Lower lobe of right lung (tissue), 2 donors: ENCODE measurements around the gene SLC9A9. TPM values are rescaled to one million over a fixed set of nuclear protein-coding genes. Genes with fewer than 3 reads are reported as not detected.

Experiments used
- ATAC-seq, 2 donors: fragments of 200-7000 bp; cut with Tn5 transposase; one replicate each; pipeline ENCODE4 v1.9.1; 2020 to 2022; ENCODE audit warnings: mild to moderate bottlenecking in 2 of 2, moderate library complexity in 2 of 2
- DNase-seq: peaks from one replicate; pipeline ENCODE4 v3.0.0-alpha.2; 2020
- H3K27ac ChIP-seq: fragments of 200-600 bp; one replicate; pipeline ENCODE4 v1.8.0; 2022
- H3K27me3 ChIP-seq: fragments of 200-600 bp; one replicate; pipeline ENCODE4 v1.8.0; 2022; ENCODE audit warnings: low read depth
- H3K36me3 ChIP-seq: fragments of 200-600 bp; one replicate; pipeline ENCODE4 v1.8.0; 2022; ENCODE audit warnings: mild to moderate bottlenecking
- H3K4me1 ChIP-seq: fragments of 200-600 bp; one replicate; pipeline ENCODE4 v1.8.0; 2022
- H3K4me3 ChIP-seq: fragments of 200-600 bp; one replicate; pipeline ENCODE4 v1.8.0; 2022; ENCODE audit warnings: mild to moderate bottlenecking
- H3K9me3 ChIP-seq: fragments of 200-600 bp; one replicate; pipeline ENCODE4 v1.8.0; 2022
- CTCF ChIP-seq: fragments of 200-600 bp; IDR thresholded peaks from one replicate; pipeline ENCODE4 v1.8.0; 2022; ENCODE audit warnings: antibody characterized with exemption, mild to moderate bottlenecking
- intact Hi-C: fragments of 100-400 bp; cut with DNase I; formaldehyde crosslinking; loops from one replicate; pipeline ENCODE4 v1.11.0; 2022
- total RNA-seq: library from RNA; stranded (reverse); fragmentation: NEBNext Ultra II Directional; extraction: Animal tissue kit (Norgen Biotek cat#: 25700); gene quantifications from one replicate; pipeline ENCODE4 v1.2.1, GENCODE V29; 2021
- donor health status: DM: no; HTN: yes; CAD: no; lungs with severe emphysema.

Gene SLC9A9
- total RNA-seq, 1 donor from 2014 or later, result 15.6 TPM

GRCh38 chr3:143469159-143469558 is 379.1 kb downstream of the SLC9A9 start:
- Histone ChIP-seq H3K27ac (no peak overlapping the region), H3K36me3 (no peaks in the 10 kb centered on the region), H3K27me3 (no peaks in the 10 kb centered on the region), H3K4me3 (no peak overlapping the region), H3K4me1 (no peaks in the 10 kb centered on the region), H3K9me3 (no peaks in the 10 kb centered on the region)
- no peak for TF ChIP-seq CTCF
- DNase-seq (no peak), ATAC-seq (no peak)
- intact Hi-C loops, result no loop called here

- Histone ChIP-seq H3K27me3 (no peaks in the 10 kb centered on the region), H3K4me1 (no peaks in the 10 kb centered on the region), H3K4me3 (no peak overlapping the region), H3K36me3 (no peaks in the 10 kb centered on the region), H3K9me3 (no peaks in the 10 kb centered on the region), H3K27ac (no peak overlapping the region)
- peak; percentile 32 to 64 for ATAC-seq
- TF ChIP-seq CTCF, result no peak
- intact Hi-C loops, result no loop called here
- no peak for DNase-seq
These were observed 382.6 kb downstream of the SLC9A9 start for GRCh38 chr3:143465666-143466065.

GRCh38 chr3:143464850-143465249 is 383.4 kb downstream of the SLC9A9 start:
- Histone ChIP-seq H3K27me3 (no peaks in the 10 kb centered on the region), H3K4me3 (no peak overlapping the region), H3K9me3 (no peaks in the 10 kb centered on the region), H3K27ac (no peak overlapping the region), H3K36me3 (no peaks in the 10 kb centered on the region), H3K4me1 (no peaks in the 10 kb centered on the region)
- intact Hi-C loops, result no loop called here
- TF ChIP-seq CTCF, result no peak
- ATAC-seq (peak in 1 of 2 donors; percentile 25), DNase-seq (no peak)

DNA sequence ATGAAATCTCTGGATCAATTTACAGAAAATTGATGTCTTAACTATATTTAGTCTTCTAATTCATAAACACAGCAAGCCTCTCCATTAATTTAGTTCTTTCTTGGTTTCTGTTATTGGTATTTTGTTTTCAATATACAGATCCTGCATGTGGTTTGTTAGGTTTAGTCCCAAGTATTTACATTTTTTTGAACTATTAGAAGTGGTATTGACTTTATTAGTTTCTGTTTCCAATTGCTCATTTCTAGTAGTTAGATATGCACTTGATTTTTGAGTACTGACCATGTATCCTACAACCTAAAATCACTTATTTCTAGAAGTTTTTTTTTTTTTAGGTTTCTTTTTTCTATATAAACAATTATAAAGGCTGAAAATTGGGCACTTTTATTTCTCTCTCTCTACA is 392.8 kb downstream of the SLC9A9 start:
- no peak overlapping the region for H3K4me3 ChIP-seq
- DNase-seq (no peak), ATAC-seq (no peak)
- H3K27ac ChIP-seq, result no peak overlapping the region
- no peaks in the 10 kb centered on the region for H3K36me3 ChIP-seq
- no peaks in the 10 kb centered on the region for H3K27me3 ChIP-seq
- no peaks in the 10 kb centered on the region for H3K4me1 ChIP-seq
- H3K9me3 ChIP-seq, result peaks cover 17% of the 10 kb centered on the region
- intact Hi-C loops, result no loop called here
- no peak for TF ChIP-seq CTCF

DNA sequence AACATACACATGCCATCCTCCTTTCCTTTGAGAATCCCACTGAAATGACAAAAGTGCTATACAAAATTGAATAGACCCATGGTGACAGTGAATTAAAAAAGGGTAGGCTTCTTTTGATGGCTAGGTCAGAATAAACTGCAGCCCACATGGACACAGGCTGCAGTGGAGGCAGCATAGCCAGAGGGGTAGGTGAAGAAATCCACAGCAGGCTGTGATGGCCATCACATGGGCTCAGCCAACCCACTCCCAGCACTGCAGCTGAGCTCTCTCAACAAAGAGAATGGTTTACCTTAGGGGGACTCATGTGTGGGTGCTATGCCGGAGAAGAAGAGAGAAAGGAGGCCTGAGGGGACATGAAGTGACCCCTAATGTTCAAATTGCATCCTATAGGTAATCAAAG is 397.6 kb downstream of the SLC9A9 start:
- Histone ChIP-seq H3K27ac (no peak overlapping the region), H3K9me3 (peaks cover 4% of the 10 kb centered on the region), H3K4me1 (no peaks in the 10 kb centered on the region), H3K4me3 (no peak overlapping the region), H3K36me3 (no peaks in the 10 kb centered on the region), H3K27me3 (no peaks in the 10 kb centered on the region)
- TF ChIP-seq CTCF, result no peak
- DNase-seq, result no peak
- ATAC-seq, result no peak
- intact Hi-C loops, result no loop called here

DNA sequence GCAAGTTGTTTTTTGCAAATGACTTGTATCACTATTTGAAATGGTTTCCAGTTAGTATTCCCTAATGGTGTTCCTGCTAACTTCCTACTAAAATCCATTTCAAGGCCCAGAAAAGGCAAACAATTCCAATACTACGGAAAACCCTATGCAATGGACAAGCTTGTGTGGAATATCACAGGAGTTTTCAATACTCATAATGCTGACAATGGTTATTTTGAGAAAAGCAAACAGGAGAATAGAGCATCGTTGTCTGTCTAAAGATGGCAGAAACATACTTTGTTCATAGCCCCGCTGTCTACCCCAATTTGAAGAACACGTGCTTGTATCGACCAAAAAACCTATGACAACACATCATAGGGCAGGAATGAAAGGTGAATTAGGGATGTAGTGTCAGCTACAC is 400.8 kb downstream of the SLC9A9 start:
- no peak overlapping the region for H3K4me3 ChIP-seq
- intact Hi-C loops, result no loop called here
- no peak for ATAC-seq
- H3K9me3 ChIP-seq, result no peaks in the 10 kb centered on the region
- no peak overlapping the region for H3K27ac ChIP-seq
- peaks cover 16% of the 10 kb centered on the region for H3K4me1 ChIP-seq
- no peak for TF ChIP-seq CTCF
- no peaks in the 10 kb centered on the region for H3K36me3 ChIP-seq
- H3K27me3 ChIP-seq, result no peaks in the 10 kb centered on the region
- DNase-seq, result no peak
